COLO829 (cell line): ENCODE data around the gene C1orf94.
"Not testable (repeated sequence)": the region's sequence is repeated elsewhere in the genome, so short reads cannot be mapped to it uniquely, and the experiment has no call there.

Experiments
- DNase-seq: peaks from one replicate; pipeline ENCODE4 v3.0.0; 2012; ENCODE audit warnings: low spot score

The C1orf94 gene

DNA sequence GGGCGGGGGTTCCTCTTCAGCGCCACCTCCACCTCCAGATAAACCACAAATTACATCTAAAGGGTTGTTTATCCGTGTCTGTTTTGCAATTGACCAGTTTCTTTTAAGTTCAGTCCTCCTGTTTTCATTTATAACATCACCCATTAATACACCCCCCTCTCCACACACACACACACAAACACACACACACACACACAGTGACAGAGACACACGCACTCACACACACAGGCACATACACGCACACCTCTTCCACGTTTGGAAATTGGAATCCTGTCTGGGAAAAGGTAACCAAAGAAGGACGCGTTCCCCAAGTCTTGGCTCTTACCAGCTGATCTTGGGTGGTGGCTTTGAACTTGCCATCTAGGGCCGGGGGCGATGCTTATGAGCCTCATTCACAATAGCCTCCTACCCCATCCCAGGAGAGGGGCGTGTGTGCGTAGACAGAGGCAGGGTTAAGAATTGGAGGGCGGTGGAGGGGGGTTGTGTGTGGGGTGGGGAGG, 11.2 kb upstream of the C1orf94 start:
- DNase-seq = no peak

DNA sequence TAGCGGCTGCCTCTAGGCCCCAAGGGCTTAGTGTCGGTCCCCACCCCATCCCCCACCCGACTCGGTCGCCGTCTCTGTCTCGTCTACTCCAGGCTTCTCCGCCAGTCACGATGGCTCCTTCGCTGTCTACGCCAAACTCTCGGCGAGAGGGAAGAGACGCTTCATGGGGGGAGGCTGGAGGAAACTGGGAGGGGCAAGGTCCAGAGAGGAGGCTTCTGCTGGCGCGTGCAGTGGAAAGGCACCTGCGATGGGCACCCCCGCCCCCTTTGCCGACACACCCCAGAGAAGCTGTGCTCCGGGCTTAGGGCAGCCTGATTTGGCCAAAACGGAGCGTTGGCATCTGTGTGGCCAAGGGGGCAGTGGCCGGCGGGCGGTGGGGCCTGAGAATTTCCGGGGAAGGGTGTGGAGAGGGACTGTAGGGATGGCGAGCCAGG, 10.5 kb upstream of the C1orf94 start:
- no peak for DNase-seq

DNA sequence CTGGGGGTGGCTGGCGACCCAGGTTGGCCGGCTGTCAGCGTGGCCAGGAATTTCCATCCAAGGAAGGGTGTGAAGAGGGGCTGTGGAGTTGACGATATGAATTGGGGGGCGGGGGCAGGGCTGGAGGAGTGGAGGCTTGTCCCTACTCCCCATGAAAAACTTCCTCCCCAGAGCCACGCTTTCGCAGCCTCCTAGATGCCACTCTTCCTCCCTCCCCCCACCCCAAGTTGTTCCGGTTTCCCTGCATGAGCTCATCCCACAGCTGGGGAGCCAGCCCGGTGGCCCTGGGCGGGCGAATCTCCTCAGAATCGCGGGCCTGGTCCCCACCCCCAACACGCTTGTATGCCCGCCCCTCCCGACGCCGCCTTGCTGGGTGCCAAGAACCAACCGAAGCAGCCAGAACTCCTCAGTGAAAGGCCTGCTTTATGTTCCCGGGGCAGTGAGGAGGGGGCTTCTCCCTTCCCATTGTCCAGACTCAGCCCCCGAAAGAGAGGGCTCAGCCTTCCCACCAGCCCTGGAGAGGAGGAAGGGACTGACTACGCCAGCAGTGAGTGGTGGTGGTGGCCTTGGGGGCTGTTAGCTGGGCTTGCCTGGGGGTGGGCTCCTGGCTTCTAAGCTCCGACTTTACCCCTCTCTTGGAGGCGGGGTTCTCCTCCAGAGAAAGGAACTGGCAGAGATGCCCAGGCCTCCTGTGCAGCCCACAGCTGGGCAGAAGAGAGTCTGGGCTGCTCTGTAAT, 9.9 kb upstream of the C1orf94 start:
- DNase-seq = no peak

DNA sequence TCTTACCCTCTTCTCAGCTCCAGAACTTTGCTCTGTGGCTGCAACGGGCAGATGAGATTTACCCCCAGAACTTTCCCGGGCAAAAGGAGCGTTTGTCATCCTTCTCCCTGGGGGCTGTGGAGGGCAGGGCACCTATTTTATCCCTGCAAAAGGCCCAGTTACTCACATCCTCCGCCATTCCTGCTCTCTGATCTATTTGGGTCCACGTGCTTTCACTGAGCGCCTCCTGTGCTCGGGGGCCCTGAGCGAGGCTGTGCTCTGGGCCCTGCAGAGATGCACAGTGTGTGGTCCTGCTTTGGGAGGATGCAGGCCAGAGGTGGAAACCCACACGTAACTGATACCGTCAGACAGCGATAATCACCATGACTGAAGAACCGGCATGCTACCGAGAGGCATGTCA, 9.3 kb upstream of the C1orf94 start:
- DNase-seq = no peak

DNA sequence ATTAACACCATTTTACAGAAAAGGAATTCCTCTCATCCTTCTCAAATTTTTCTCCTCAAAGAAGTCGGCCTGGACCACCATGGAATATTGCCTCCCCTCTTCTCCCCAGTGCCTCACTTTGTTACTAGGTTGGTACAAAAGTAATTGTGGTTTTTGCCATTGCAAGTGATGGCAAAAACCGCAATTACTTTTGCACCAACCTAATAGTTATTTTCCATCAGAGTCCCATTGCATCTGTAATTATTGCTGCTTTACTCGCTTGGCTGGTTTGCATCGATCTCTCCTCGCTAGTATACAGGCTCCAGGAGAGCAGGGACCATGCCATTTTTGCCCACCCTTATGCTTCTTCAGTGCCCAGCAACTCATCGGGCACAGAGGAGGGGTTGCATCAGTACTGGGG, 963 bp upstream of the C1orf94 start:
- no peak for DNase-seq

DNA sequence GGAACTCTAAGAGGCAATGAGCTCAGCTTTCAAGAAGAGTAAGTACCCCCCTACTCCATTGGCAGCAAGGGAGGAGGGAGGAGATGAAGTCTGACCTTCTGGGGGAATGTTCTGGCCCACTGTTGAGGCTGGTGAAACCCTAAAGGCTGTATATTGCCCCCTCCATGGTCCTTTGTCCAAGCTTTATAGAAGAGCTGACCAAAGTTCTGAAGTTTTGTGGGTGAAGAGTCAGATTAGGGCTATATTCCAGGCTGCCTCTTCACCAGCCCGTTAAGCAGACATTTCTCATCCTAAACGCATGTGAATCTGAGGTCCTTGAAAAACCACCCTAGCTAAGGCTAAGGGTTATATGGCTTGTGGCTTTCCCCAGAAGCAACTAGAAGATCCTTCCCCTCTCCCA, 1.4 kb downstream of the C1orf94 start:
- DNase-seq = no peak

DNA sequence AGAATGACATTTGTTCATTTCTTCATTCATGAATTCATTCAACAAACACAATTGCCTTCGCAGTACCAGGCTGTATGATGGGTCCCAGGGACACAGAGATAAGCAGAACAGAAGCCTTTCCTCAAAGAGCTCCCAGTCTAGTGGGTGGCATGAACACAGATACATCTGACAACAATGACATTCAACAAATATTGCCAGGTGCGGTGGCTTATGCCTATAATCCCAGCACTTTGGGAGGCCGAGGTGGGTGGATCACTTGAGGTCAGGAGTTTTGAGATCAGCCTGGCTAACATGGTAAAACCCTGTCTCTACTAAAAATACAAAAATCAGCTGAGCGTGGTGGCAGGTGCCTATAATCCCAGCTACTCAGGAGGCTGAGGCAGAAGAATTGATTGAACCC, 6.7 kb downstream of the C1orf94 start:
- not testable (repeated sequence) for DNase-seq

DNA sequence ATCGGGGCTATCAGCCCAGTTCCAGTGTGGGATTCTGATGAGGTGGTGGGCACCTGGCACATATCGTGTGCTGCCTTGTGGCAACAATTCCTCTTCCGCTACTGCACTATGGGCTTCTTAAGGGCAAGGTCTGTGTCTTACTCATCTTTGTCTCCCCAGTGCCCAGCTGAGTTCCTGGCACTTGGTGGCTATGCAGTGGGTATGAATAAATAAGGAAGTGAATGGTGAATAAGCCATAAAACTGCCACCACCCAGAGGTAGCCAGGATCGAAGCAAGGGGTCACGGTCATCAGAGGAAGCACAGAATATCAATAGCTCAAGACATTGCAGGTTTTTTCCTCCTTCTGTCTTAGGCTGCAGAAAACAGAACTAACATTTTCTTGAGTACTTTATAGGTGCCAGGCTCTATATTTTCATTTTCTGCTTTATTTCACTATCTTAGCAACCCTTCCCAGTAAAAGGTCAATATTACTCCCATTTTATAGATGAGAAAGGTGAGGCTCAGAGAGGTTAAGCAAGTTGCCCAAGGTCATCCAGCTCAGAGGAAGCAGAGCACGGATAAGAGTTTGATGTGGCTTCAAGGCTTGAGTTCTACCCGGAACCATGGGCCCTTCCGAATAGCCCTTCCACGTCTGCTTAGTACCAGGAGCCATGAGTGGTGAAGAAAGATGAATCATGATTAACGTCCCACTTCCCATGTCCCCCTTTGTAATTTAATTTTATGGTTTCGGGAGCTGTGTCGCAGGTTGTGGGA, 10.2 kb downstream of the C1orf94 start:
- no peak for DNase-seq

DNA sequence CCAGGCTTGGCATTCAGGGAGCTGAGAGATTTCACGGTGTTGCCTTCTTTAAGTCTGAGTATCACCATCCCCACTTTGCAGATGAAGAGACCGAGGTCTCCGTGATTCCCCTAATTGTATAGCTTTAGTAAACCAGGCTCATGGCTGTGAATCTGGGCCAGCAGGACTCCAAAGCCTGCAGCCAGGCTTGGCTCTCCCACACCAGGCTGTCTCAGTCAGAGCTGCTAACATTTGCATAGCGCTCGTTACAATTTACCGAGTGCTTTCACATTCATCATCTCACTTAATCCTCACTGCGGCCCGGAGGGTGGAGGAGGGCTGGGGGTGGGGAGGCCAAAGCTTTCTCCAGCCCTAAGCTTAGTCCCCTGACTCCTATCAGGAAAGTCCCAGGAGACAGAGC, 11.7 kb downstream of the C1orf94 start:
- no peak for DNase-seq

DNA sequence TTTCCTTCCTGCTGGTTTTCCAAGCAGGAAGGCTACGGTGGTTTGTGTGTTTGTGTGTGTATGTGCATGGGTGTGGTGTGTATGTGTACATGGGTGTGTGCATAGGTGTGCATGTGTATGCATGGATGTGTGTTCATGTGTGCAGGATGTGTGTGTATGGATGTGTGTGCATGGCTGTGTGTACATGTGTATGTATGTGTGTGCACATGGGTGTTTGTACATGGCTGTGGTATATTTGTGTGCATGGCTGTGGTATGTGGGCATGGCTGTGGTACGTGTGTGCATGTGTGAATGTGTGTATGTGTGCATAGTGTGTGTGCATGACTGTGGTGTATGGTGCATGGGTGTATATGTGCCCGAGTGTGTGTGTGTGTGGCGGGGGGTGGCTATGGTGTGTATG, 12.3 kb downstream of the C1orf94 start:
- no peak for DNase-seq

DNA sequence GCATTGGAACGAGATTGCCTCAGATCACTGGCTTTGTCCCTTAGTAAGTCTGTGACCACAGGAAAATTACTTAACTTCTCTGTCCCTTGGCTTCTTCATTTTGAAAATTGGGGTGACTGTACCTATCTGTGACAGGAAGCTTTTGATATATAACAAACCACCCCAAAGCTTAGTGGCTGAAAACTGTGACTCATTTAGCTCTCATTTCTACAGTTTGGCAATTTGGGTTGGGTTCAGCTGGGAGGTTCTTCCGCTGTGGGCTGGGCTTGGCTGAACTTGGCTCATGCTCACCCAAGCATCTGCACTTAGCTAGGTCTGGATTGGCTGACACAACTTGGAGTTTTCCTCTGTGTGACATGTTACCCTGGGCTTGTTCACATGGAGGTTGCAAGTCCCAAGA, 14.0 kb downstream of the C1orf94 start:
- DNase-seq = no peak

DNA sequence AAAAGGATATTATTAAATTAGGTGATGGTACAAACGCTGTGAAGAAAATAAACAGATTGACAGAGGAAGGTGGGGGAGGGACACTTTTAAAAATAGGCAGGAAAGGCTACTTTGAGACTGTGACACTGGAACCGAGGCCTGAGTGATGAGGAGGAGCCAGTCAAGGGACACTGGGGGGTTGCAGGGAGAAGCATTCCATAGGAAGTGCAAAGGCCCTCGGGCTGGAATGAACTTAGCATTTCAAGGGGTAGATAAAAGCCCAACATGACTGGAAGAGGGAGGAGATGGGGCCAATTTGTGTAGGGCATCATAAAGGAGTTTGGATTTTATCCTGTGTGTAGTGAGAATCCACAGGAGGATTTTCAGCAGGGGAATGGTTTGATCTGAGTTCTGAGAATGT, 15.9 kb downstream of the C1orf94 start:
- DNase-seq = no peak

DNA sequence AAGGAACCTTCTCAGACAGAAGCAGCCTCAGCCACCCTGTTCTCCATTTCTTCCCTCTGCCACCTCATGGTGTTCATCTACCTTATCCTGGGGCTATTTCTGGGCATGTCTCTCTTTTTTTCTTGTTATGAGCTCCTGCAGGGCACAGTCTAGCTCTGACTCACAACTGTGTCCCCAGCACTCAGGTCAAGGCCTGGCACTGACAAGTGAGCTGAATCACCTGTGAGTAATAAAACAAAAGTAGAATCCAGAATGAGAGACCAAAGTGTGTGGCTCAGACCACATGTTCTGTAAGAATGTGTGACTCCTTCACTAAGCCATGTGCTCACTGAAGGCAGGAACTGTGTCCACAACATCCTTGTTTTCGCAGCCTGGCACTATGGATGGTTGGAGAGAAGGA, 23.2 kb downstream of the C1orf94 start:
- no peak for DNase-seq

DNA sequence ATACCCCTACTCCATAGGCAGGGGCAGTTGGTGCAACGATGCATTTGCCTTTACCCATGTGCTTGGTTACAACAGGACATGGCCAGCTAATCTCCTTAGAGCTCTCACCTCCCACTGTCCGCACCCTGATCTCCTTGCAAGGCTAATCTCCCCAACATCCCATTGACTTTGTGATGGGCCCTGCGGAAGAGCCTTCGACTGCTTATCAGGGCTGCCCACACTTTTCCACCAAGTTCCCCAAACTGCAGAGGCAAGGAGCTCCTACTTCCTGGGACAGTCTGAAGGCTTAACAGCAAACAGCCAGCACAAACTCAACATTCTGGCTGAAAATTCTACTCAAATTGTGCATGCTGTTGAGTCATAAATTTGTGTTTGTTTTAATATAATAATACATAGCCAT, 36.0 kb downstream of the C1orf94 start:
- no peak for DNase-seq

DNA sequence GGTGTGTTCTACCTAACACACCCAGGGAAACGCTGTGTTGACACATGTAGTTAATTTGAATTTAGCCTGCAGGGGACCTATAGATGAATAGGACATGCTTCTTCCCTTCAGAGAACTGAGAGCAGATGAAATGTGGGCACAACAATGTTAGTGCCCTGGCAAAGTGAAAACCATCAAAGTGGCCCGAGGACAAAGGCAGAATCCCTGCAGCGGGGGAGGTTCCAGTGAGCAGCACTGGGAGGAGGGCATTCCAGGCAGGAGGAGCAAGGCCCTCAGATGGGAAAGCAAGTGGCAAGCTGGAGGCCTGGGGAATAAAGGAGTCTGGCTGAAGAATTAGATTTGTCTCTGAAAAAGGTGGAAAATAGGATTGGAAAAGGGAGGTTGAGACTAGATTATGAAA, 37.2 kb downstream of the C1orf94 start:
- DNase-seq = no peak

DNA sequence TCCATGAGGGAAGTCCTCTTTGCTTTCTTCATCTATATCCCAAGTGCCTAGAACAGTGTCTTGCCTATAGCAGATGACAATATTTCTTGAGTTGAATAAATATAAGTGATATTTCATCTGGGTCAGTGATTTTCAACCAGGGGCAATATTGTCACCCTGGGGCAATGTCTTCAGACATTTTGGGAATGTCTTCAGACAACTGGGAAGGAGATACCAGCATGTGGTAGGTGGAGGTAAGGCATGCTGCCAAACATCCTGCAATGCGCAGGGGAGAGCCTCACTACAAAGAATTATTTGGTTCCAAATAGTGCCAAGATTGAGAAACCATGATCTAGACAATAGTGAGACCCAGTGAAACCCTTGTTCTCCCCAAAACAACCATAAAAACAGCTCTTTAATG, 54.7 kb downstream of the C1orf94 start:
- no peak for DNase-seq

DNA sequence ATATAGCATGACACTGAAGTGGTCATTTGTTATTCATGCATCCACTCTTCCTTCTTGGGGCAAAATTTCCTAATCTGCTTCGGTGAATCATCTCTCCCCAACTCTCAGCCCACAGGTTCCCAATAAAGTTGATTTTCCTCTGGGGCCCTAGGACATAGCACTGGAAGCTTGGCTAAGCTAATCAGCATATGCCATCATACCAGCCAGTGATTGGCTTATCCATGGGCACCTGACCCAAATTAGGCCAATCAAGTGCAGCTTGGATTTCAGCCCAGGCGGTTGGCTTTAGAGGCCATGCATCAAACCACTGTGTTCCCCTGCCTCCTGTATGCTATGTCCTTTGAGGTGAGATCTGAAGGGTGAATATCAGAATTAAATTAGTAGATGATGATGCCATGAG, 58.9 kb downstream of the C1orf94 start:
- no peak for DNase-seq

DNA sequence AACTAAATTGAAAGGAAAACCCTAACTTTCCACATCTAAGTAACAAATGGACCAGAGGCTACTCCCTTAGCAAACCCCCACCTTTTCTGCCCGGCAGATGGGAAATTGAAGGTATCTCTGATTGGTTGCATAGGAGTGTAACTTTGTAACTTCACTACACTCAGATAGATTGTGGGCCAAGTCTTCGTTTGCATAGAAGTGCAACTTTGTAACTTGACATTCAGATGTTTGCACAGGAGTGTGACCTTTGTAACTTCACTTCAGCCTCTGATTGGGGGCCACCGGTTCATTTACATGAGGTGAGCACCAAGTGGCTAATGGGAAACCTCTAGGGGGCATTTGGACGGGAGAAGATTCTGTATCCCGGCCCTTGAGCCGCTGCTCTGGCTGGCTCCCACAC, 59.4 kb downstream of the C1orf94 start:
- DNase-seq = no peak

DNA sequence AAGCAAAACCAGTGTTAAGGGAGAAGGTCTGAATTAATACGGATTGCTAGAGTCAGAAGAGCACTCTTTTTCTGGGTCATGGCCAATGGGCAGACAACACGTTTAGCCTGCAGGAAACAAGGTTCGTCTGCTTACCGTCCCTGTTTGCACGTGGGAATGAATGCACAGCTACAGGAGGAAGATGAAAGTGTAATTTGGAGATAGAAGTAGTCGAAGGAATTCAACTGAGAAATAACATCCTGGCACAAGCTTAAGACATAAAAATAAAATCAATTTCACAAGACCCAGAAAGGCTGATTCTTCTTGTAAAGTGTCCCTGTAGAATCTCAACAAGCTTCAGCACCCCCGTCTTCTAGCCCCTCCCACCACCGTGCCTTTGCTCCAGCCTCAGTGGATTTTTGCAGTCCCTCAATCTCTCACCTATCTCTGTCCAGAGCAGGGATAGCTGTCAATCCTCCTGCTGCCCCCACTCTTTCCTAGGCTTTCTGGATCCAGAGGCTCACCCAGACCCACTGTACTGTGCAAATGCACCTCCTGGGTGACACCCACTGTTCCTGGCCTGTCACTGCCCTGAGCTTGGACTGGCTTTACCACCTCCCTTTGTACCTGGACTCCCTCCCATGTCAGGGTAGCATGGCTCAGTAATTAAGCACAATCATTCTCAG, 60.6 kb downstream of the C1orf94 start:
- no peak for DNase-seq

DNA sequence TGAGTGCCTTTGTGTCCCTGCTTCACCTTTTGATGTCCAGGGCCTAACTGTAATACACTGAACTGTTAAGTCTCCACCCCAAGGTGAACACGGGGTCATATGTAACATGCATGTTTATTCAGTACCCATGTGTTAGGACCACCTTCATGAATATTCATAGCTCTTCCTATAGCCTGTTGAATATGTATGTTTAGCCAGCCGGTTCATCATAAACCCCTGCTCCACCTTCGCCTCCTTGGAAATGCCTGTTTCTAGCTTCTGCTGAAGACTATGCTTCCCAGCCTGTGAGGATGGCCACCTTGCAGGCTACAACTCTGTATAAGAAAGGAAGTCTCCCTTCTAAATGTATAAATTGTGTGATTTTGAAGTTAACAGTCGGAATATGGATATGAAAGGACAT, 69.3 kb downstream of the C1orf94 start:
- no peak for DNase-seq

DNA sequence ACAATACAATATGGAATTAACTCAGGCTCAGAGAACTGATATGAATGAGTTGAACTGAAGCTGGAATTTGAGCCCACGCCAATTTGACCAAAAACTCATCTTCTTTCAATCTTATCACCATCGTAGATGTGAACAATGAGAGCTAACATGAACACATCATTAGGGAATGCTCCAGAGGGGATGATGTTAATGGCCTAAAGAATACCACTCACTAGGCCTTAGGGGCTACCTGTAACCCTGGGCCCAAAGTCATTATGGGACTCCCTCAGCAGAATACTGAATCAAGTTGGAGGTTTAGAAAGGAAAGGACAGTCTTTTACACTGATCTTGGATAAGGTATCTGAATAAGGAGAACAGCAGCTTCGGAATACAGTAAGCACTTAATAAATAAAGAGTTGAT, 73.6 kb downstream of the C1orf94 start:
- no peak for DNase-seq

DNA sequence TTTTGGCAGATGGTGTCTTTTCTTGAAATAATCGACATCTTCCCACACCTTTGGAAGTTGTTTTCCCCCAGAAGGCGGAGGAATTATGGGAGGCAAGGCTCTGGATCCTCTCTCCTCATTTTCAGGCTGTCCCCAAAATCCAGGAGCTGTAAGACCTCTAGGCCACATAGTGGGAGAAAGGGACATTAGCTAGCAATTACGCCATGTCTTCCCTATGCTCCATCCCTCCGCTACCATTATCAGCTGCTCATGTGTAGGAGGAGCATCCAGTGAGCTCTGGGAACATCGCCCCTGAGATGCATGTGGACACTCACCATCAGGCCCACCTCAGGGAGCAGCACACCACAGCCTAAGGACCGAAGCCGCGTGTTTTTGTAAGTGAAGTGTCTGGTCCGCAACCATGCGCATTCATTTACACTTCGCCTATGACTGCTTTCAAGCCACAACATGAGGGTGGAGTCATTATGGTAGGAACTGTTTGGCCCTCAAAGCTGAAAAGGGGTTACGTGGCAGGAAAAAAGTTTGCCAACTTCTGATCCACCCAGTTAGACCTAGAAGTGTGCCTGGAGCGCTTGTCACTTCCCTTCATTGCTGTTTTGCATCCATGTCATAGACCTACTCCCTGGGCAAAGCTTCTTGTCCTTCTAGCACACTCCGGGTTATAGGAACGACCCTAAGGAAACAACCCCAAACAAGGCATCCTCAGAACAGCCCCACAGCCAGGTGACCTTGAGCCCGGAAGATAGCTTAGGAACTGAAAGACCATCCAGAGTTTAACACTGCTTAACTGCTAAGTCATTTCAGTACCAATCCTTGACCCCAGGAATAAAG, 85.5 kb downstream of the C1orf94 start:
- no peak for DNase-seq
